ES-I3 (cell line): ENCODE measurements around the gene TMEM59L.

Source experiments
- H3K36me3 ChIP-seq: 2 replicates; pipeline ENCODE4 v1.6.1; 2013; ENCODE audit warnings: mild to moderate bottlenecking, low read length, control low read depth, moderate library complexity; ENCODE audit not compliant: insufficient read depth
- H3K4me1 ChIP-seq: 2 replicates; pipeline ENCODE4 v1.6.1; 2013; ENCODE audit warnings: mild to moderate bottlenecking, control low read depth, low read length; ENCODE audit not compliant: insufficient read depth
- H3K9ac ChIP-seq: 2 replicates; pipeline ENCODE4 v1.6.1; 2013; ENCODE audit warnings: low read depth, mild to moderate bottlenecking, low read length, moderate library complexity
- H3K9me3 ChIP-seq: 2 replicates; pipeline ENCODE4 v1.6.1; 2013; ENCODE audit warnings: mild to moderate bottlenecking, low read length, moderate library complexity; ENCODE audit not compliant: control insufficient read depth, insufficient read depth

The TMEM59L gene

DNA sequence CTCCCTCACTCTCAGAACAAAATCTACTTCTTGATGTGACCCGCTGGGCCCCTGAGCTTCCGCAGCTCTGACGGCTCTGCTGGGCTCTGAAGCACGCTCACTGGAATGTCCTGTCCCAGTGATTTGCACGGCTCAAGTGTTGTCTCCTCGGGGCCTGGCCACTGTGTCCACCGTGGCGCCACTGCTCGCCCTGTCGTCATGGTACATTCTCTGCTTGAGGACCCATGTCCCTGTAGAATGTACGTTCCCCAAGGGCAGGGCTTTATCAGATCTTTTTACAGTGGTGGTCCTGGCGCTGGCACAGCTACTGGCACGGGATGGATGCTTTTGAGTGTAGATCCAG lies 36.3 kb downstream of the TMEM59L start:
- Histone ChIP-seq H3K9ac (no peak overlapping the region), H3K9me3 (no peaks in the 10 kb centered on the region), H3K4me1 (peaks cover 45% of the 10 kb centered on the region), H3K36me3 (no peaks in the 10 kb centered on the region)

DNA sequence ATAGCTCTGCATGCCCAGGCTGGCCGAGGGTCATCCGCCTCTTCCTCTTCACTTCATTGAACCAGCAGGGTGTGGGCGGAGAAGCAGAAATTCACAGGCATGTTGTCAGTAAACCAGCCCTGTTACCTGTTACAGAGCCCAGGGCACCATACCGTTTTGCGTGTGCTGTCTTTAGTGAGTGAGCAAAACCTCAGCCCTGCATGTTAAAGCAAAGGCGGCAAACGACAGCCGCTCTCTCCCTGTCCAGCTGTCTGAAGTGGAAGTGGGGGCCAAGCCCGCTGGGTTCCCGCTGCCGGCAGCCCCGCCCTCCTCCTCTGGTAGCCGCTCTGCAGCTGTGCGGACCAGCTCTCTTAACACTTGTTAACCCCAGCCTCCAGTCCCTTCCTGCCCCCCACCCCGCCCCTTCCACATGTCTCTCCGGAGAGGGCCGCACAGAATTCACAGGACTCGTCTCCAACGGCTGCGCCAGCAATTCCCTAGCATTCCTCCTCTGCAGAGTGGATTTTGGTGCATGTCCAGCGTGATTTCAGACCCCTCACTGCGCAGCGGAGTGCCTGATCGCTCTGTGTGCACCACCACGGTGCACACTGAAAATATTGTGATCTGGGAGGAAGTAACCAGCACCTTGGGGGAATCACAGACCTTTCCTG lies 36.8 kb downstream of the TMEM59L start:
- no peaks in the 10 kb centered on the region for H3K36me3 ChIP-seq
- H3K9me3 ChIP-seq = no peaks in the 10 kb centered on the region
- H3K9ac ChIP-seq = no peak overlapping the region
- H3K4me1 ChIP-seq = peaks cover 41% of the 10 kb centered on the region

DNA sequence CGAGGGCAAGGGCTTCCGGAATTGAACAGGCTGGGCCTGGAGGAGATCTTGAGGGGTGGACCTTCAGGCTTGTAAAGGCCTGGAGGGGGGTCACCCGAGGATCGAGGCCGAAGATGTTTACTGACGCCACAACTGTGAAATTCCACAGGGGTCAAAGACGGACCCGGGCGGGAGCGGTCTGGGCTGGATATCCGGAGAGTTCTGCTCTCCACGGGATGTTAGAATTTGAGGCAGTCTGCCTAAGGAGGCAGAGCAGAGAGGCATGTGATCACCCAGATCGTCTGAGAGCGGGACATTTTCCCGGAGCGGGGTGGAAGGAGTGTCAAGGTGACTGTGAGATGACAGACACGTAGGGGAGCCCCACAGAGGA lies 37.3 kb downstream of the TMEM59L start:
- H3K9me3 ChIP-seq = no peaks in the 10 kb centered on the region
- peaks cover 36% of the 10 kb centered on the region for H3K4me1 ChIP-seq
- no peaks in the 10 kb centered on the region for H3K36me3 ChIP-seq
- H3K9ac ChIP-seq = no peak overlapping the region

DNA sequence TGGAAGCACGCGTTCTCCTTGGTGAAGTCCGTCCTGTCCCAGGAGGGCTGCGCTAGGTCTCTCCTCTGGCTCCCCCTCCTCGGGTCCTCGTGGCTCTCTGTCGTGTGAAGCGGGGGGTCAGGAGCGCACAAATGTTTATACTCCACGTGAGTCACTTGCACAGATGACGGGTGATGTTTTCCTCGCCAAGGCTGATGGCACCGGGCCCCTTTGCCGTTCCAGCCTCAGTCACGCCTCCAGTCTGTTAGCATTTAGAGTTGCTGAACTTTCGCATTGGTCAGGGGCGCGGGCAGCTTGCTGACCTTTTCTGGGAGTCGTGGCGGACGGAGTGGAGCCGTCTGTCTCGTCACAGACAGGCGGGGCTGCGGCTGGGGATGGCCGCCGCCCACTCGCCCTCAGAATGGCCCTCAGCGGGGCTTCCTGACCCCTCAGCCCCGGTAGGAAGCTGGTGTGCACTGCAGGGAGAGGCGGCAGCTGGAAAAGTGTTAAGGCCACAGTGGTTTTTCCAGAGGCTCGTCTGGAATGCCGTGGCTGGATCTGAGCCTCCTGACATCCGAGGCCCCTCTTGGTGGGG lies 37.9 kb downstream of the TMEM59L start:
- H3K36me3 ChIP-seq = no peaks in the 10 kb centered on the region
- peaks cover 33% of the 10 kb centered on the region for H3K4me1 ChIP-seq
- H3K9me3 ChIP-seq = no peaks in the 10 kb centered on the region
- no peak overlapping the region for H3K9ac ChIP-seq

DNA sequence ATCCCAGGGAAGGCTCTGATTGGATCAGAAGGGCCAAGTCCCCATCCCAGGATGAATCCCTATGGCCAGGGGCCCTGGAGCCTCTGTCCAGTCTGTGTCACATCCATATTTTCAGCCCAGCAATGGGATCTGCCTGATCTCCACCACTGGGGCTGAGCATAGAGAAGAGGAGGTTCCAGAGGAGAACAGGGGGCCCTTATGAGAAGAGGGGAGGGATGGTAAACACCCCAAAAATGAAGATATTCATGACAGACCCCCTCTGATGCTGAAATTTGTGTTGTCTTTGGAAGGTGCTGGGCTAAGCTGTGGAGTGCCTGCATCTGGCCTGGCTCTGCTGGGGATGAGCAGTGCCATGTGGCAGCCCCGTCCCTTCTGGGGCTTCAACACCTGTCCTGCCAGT lies 38.6 kb downstream of the TMEM59L start:
- H3K9ac ChIP-seq = no peak overlapping the region

DNA sequence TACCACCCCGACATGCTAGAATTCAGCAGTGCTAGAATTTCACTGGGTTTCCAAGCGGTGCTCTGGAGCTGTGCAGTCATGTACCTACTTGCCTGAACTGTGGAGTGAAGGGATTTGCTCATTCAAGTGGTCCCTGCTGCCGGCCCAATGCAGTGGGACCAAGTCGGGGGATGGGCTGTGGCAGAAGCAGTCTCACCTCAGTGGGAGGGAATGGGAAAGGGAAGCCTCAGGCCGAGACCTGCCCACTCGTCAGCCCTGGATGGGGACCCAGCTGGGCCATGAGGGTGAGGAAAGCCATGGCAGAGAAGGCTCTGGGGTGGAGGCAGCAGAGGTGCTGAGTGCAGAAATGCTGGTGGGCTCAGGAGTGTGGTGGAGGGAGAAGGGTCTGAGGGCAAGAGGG lies 39.1 kb downstream of the TMEM59L start:
- H3K9me3 ChIP-seq = no peaks in the 10 kb centered on the region
- H3K36me3 ChIP-seq = no peaks in the 10 kb centered on the region
- peaks cover 33% of the 10 kb centered on the region for H3K4me1 ChIP-seq
- no peak overlapping the region for H3K9ac ChIP-seq

More for the DNA sequence above, 38.6 kb downstream of the TMEM59L start:
- Histone ChIP-seq H3K4me1 (peaks cover 33% of the 10 kb centered on the region), H3K9me3 (no peaks in the 10 kb centered on the region), H3K36me3 (no peaks in the 10 kb centered on the region)

DNA sequence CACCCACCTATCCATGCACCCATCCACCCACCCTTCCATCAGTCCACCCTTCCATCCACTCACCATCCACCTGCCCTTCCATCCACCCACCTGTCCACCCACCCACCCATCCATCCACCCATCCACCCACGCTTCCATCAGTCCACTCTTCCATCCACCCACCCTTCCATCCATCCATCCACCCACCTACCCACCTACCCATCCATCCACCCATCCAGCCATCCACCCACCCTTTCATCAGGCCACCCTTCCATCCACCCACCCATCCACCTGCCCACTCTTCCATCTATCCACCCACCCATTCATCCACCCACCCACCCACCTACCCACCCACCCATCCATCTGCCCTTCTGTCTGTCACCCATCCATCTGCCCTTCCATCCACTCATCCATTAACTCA lies 41.2 kb downstream of the TMEM59L start:
- Histone ChIP-seq H3K36me3 (no peaks in the 10 kb centered on the region), H3K9ac (no peak overlapping the region), H3K9me3 (no peaks in the 10 kb centered on the region), H3K4me1 (peaks cover 37% of the 10 kb centered on the region)

DNA sequence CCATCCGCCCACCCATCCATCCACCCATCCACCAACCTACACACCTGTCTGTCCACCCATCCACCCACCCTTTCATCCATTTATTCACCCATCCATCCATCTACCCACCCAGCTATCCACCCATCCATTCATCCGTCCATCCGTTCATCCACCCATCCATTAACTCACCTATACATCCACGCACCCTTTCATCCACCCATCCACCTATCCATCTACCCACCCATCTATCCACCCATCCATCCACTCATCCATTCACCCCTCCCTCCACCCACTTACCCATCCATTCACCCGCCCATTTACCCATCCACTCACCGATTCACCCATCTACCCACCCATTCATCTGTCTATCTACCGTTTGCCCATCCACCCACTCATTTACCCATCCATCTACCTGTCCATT lies 41.8 kb downstream of the TMEM59L start:
- H3K9ac ChIP-seq = no peak overlapping the region
- H3K4me1 ChIP-seq = peaks cover 31% of the 10 kb centered on the region

DNA sequence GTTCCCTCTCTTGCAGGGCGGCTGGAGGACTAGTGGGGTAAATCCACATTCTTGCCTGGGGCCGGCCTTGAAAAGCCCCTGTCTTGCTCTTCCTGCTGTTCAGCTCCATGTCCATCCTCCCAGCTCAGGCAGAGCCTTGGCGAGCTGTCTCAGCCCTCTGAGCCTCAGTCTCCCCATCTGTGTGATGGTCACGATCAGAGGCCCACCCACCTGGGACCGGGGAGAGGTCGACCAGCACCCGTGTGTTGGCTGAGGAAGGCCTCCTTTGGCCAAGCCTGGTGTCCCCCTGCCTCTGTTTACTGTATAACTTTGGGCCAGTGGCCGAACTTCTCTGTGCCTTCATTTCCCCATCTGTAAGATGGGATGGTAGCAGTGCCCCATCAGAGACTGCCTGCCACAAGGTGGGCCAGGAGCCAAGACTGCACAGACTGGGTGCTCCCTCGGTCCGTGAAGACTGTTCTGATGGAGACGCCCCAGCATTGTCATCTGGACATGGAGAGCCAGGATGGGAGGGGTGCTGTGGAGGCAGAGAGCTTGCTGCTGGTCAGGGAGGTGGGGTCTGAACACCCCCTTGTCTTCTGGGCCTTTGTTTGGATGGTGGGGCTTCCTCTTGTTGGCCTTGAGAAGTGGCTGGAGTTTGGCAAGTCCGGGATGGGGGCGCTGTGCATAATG lies 42.6 kb downstream of the TMEM59L start:
- H3K9ac ChIP-seq = no peak overlapping the region
- peaks cover 29% of the 10 kb centered on the region for H3K4me1 ChIP-seq
- no peaks in the 10 kb centered on the region for H3K36me3 ChIP-seq
- H3K9me3 ChIP-seq = no peaks in the 10 kb centered on the region

More for the DNA sequence above, 41.8 kb downstream of the TMEM59L start:
- H3K9me3 ChIP-seq = no peaks in the 10 kb centered on the region
- no peaks in the 10 kb centered on the region for H3K36me3 ChIP-seq

DNA sequence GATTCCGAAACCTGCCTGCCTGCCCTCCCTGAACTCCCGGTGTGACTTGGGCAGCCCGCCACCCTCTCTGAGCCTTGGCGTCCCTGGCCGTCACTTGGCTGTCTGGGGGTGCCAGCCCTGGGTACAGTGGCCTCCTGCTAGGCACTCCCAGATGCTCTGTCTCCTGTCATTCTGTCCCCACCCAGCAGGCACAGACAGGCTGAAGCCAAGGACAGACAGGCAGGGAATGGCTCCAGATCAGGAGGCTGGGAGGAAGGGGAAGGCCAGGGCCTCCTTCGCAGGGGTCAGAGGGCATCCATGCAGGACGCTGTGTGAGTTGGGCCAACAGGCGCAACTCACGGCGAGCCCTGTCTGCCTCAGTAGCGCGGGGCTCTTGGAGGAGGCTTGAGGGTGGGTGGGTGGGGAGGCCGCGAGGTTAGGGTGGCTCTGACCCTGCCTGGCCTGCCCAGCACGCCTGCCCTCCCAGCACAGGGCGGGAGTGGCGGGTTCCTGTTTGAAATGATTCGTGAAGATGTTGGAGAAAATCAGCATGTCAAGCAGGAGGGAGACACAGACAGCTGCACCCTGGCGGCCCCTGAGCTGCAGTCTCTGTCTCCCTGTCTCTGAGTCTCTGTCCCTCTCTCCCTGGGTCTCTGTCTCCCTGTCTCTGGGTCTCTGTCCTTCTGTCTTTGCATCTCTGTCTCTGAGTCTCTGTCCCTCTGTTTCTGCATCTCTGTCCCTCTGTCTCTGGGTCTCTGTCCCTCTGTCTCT lies 43.8 kb downstream of the TMEM59L start:
- peaks cover 19% of the 10 kb centered on the region; the same call in 1 of the 2 replicates for H3K4me1 ChIP-seq
- H3K9ac ChIP-seq = no peak overlapping the region
- H3K9me3 ChIP-seq = no peaks in the 10 kb centered on the region
- no peaks in the 10 kb centered on the region for H3K36me3 ChIP-seq

DNA sequence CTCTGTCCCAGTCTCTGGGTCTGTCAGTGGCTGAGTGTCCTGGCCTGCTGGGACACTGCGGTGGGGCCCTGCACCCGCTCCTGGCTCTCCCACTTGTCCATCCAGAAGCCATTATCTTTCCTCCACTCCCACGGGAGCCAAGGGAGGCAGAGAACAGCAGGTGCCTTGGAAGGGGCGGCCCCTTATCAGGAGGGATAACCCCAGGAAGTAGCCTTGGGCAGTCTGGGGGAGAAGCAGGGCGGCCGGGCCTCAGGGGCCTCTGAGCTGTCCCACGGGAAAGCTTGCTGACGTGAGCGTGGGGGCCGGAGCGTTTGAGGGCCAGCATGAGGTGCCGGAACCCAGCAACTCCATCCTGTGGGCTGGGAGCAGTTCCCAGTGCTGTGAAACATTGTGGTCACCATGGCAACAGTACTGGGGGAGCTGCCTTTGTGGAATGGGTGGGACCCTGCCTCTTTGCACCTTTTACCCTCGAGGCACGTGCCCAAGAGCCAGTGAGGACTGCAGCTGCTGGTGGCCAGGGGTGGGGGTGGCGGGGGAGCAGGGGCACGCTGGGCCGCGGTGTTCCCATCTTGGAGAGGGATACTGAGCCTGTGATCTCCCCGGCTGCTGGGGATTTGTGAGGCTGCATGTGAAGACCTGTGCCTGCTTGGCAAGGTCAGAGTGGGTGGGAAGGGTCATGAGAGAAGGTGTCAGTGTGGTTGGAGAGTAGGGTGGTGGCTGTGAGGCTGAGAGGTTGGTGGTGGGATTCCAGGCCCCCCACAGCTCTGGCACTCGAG lies 45.1 kb downstream of the TMEM59L start:
- Histone ChIP-seq H3K36me3 (no peaks in the 10 kb centered on the region), H3K9me3 (no peaks in the 10 kb centered on the region), H3K4me1 (peaks cover 16% of the 10 kb centered on the region)

DNA sequence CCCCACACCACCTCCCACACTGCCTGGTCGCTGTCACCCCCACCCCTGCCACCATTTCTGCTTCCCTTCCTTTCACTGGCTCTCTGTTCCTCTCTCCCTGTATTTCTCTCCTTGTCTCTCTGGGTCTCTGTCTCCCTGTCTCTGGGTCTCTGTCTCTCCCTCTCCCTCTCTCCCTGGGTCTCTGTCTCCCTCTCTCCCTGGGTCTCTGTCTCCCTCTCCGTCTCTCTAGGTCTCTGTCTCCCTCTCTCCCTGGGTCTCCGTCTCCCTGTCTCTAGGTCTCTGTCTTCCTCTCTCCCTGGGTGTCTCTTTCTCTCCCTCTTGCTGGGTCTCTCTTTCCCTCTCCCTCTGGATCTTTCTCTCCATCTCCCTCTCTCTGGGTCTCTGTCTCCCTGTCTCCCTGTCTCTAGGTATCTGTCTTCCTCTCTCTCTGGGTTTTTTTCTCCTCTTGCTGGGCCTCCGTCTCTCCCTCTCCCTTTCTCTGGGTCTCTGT lies 45.7 kb downstream of the TMEM59L start:
- Histone ChIP-seq H3K4me1 (peaks cover 21% of the 10 kb centered on the region), H3K9me3 (no peaks in the 10 kb centered on the region), H3K36me3 (no peaks in the 10 kb centered on the region), H3K9ac (no peak overlapping the region)

More for the DNA sequence above, 45.1 kb downstream of the TMEM59L start:
- no peak overlapping the region for H3K9ac ChIP-seq

DNA sequence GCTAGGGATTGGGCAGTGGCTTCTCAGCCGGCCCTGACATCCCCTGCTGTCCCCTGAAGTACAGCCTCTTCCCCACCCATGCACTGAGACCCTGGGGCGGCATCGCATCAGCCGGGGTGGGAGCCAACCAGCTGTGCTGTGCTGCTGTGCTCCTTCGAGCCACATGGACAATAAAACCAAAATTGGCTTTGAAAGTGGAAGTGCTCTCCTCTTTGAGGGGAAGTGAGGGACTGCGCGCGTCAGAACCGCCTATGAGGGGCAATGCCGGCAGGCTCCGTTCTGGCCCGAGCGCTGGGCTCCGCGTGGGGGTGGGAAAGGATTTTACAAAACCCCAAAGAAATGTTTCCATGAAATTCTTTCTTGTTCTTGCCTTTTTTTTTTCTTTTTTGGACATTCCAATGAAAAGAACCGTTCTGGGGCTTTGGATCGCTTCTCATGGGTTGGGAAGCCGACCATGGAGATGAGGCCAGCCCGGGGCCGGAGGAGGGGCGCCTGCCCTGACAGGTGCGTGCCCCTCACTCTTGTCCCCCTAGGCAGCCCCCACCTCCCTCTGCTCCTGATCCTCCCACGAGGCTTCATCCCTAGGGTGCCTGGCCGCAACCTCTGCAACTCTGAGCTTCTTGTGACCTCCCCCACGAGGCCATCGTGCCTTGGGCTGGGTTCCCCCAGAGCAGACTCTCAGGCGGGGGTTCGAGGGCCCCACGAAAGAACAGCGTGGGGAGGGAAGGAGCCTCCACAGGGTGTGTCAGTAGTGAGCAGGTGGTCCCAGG lies 46.8 kb downstream of the TMEM59L start:
- Histone ChIP-seq H3K9ac (no peak overlapping the region), H3K36me3 (no peaks in the 10 kb centered on the region), H3K4me1 (peaks cover 21% of the 10 kb centered on the region)

More for the DNA sequence above, 46.8 kb downstream of the TMEM59L start:
- no peaks in the 10 kb centered on the region for H3K9me3 ChIP-seq
